ENCODE measurements around the gene ASCC1. TPM values are rescaled to one million over a fixed set of nuclear protein-coding genes. Genes with fewer than 3 reads are reported as not detected.

Gene ASCC1
- total RNA-seq, 1 donor from 2014 or later = 33.5 TPM

DNA sequence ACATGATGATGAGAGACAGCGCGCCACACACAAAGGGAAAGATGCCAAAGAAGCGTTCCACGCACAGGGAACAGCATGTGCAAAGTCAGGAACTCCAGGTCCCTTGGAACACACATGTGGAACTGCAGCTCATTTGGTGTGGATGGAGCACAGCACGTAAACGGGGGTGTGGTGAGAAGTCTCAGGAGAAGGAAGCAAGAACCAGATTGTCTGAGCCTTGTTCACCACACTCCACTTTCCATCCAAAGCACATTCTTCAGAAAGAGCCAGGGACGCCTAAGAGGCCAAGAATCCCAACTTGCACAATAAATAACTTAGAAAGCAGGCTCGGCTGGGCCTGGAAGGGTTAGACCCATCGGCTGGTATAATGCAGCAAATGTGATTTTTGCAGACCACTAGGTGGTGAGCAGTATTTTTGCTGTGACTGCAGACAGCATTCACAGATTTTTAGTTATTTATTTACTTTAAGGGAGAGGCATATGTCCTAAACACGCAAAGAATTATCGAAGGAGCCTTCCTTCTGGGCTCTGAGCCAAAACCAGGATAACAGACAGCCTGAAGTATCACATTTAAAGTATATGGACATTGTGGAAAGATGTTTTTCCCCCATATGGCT is 27.9 kb upstream of the ASCC1 start:
- intact Hi-C loops (cut with micrococcal nuclease) = loop anchor here (2.0 kb wide), 1 partner anchor 17 kb away; no protein-coding TSS in a partner anchor
- Mint-ChIP-seq H3K36me3 (ENCODE audit: low read depth) (peaks cover 10% of the 10 kb centered on the region), H3K9me3 (no peaks in the 10 kb centered on the region), H3K27ac (peak overlapping the region; percentile 70), H3K4me1 (ENCODE audit: low read depth) (peaks cover 73% of the 10 kb centered on the region), H3K4me3 (peak overlapping the region; percentile 56), H3K27me3 (ENCODE audit: insufficient read depth) (no peaks in the 10 kb centered on the region)
- DNase-seq (ENCODE audit: low spot score) = no peak

GRCh38 chr10:72242675-72243074 is 26.6 kb upstream of the ASCC1 start:
- H3K4me3 Mint-ChIP-seq = peak overlapping the region; percentile 38

GRCh38 chr10:72241691-72242252 is 25.7 kb upstream of the ASCC1 start:
- intact Hi-C loops (cut with micrococcal nuclease) = no loop called here
- Mint-ChIP-seq H3K4me3 (no peak overlapping the region), H3K36me3 (ENCODE audit: low read depth) (peaks cover 16% of the 10 kb centered on the region), H3K9me3 (no peaks in the 10 kb centered on the region), H3K27me3 (ENCODE audit: insufficient read depth) (no peaks in the 10 kb centered on the region), H3K4me1 (ENCODE audit: low read depth) (peaks cover 54% of the 10 kb centered on the region), H3K27ac (no peak overlapping the region)
- DNase-seq (ENCODE audit: low spot score) = no peak

More at GRCh38 chr10:72242675-72243074, 26.6 kb upstream of the ASCC1 start:
- peak overlapping the region; percentile 70 for H3K27ac Mint-ChIP-seq
- peaks cover 10% of the 10 kb centered on the region for H3K36me3 Mint-ChIP-seq (ENCODE audit: low read depth)
- H3K27me3 Mint-ChIP-seq (ENCODE audit: insufficient read depth) = no peaks in the 10 kb centered on the region
- intact Hi-C loops (cut with micrococcal nuclease) = no loop called here
- H3K9me3 Mint-ChIP-seq = no peaks in the 10 kb centered on the region
- H3K4me1 Mint-ChIP-seq (ENCODE audit: low read depth) = peaks cover 61% of the 10 kb centered on the region
- DNase-seq (ENCODE audit: low spot score) = no peak

DNA sequence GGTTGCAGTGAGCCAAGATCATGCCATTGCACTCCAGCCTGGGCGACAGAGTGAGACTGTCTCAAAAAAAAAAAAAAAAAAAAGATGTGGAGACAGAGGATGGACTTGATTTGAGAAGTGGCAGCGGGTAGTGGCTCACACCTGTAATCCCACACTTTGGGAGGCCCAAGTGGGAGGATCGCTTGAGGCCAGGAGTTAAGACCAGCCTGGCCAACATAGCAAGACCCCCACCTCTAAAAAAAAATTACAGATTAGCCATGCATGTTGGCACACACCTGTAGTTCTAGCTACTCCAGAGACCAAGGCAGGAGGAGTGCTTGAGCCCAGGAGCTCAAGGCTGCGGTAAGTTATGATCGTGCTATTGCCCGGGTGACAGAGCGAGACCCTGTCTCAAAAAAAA is 24.3 kb upstream of the ASCC1 start:
- no peak for DNase-seq (ENCODE audit: low spot score)
- Mint-ChIP-seq H3K27ac (no peak overlapping the region), H3K9me3 (no peaks in the 10 kb centered on the region), H3K36me3 (ENCODE audit: low read depth) (peaks cover 20% of the 10 kb centered on the region), H3K4me3 (no peak overlapping the region), H3K27me3 (ENCODE audit: insufficient read depth) (no peaks in the 10 kb centered on the region), H3K4me1 (ENCODE audit: low read depth) (peaks cover 48% of the 10 kb centered on the region)
- intact Hi-C loops (cut with micrococcal nuclease) = no loop called here

- Mint-ChIP-seq H3K4me3 (no peak overlapping the region), H3K27me3 (ENCODE audit: insufficient read depth) (no peaks in the 10 kb centered on the region), H3K27ac (peak overlapping the region; percentile 3), H3K4me1 (ENCODE audit: low read depth) (peaks cover 39% of the 10 kb centered on the region), H3K36me3 (ENCODE audit: low read depth) (peaks cover 23% of the 10 kb centered on the region), H3K9me3 (no peaks in the 10 kb centered on the region)
- DNase-seq (ENCODE audit: low spot score) = no peak
- intact Hi-C loops (cut with micrococcal nuclease) = no loop called here
Measured at GRCh38 chr10:72239409-72239808, 23.3 kb upstream of the ASCC1 start.

GRCh38 chr10:72238392-72239175 is 22.5 kb upstream of the ASCC1 start:
- Mint-ChIP-seq H3K36me3 (ENCODE audit: low read depth) (peaks cover 26% of the 10 kb centered on the region), H3K4me3 (no peak overlapping the region), H3K27ac (no peak overlapping the region), H3K4me1 (ENCODE audit: low read depth) (peaks cover 30% of the 10 kb centered on the region), H3K27me3 (ENCODE audit: insufficient read depth) (no peaks in the 10 kb centered on the region), H3K9me3 (no peaks in the 10 kb centered on the region)
- intact Hi-C loops (cut with micrococcal nuclease) = no loop called here
- DNase-seq (ENCODE audit: low spot score) = no peak

DNA sequence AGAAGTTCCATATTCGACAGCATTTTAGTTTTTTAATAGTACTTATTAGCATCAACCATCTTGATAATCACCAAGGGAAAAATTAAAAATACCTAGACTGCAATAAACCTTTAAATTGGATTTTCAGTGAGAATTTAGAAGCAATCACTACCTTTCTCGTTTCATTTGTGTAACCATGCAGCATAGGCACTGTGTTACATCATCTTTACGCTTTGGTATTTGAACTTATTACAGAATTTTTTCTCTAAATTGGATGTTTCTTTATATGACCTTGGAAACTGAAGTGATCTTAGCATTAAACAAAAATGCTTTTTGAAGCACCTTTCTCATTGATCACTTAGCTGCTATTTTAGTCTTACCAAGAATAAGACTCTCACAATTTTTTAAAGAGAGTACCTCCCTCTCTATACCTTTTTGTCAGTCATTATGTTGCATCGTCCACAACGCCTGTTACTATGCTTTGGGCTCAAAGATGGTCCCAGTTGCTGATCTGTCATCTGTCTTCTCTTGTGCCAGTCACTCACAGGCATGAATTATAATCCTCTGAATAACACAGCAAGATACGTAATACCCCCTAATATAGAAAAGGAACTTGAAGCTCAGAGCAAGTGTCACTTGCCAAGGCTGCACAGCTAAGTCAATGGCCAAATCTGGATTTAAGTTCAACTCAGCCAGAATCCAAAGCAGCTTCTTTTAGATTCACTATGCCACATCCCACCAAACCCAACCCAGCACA is 19.6 kb upstream of the ASCC1 start:
- Mint-ChIP-seq H3K36me3 (ENCODE audit: low read depth) (peaks cover 30% of the 10 kb centered on the region), H3K4me3 (no peak overlapping the region), H3K27me3 (ENCODE audit: insufficient read depth) (no peaks in the 10 kb centered on the region), H3K9me3 (no peaks in the 10 kb centered on the region), H3K27ac (no peak overlapping the region), H3K4me1 (ENCODE audit: low read depth) (peaks cover 16% of the 10 kb centered on the region)
- no peak for DNase-seq (ENCODE audit: low spot score)
- intact Hi-C loops (cut with micrococcal nuclease) = no loop called here

GRCh38 chr10:72234560-72235095 is 18.6 kb upstream of the ASCC1 start:
- Mint-ChIP-seq H3K36me3 (ENCODE audit: low read depth) (peaks cover 35% of the 10 kb centered on the region), H3K27me3 (ENCODE audit: insufficient read depth) (no peaks in the 10 kb centered on the region), H3K4me3 (no peak overlapping the region), H3K9me3 (no peaks in the 10 kb centered on the region), H3K4me1 (ENCODE audit: low read depth) (peaks cover 19% of the 10 kb centered on the region), H3K27ac (no peak overlapping the region)
- intact Hi-C loops (cut with micrococcal nuclease) = no loop called here
- DNase-seq (ENCODE audit: low spot score) = no peak

- Mint-ChIP-seq H3K27ac (no peak overlapping the region), H3K36me3 (ENCODE audit: low read depth) (peaks cover 40% of the 10 kb centered on the region), H3K4me3 (no peak overlapping the region), H3K9me3 (no peaks in the 10 kb centered on the region), H3K4me1 (ENCODE audit: low read depth) (peaks cover 25% of the 10 kb centered on the region), H3K27me3 (ENCODE audit: insufficient read depth) (no peaks in the 10 kb centered on the region)
- intact Hi-C loops (cut with micrococcal nuclease) = no loop called here
- no peak for DNase-seq (ENCODE audit: low spot score)
Measured at GRCh38 chr10:72233621-72234020, 17.5 kb upstream of the ASCC1 start.

- intact Hi-C loops (cut with micrococcal nuclease) = loop anchor here (10.0 kb wide), 2 partner anchors 275 to 335 kb away; no protein-coding TSS in a partner anchor
- no peak for DNase-seq (ENCODE audit: low spot score)
- no peak overlapping the region for H3K4me3 Mint-ChIP-seq
- no peaks in the 10 kb centered on the region for H3K27me3 Mint-ChIP-seq (ENCODE audit: insufficient read depth)
- no peaks in the 10 kb centered on the region for H3K9me3 Mint-ChIP-seq
- H3K4me1 Mint-ChIP-seq (ENCODE audit: low read depth) = peaks cover 34% of the 10 kb centered on the region
- H3K36me3 Mint-ChIP-seq (ENCODE audit: low read depth) = peaks cover 33% of the 10 kb centered on the region
- peak overlapping the region; percentile 58 for H3K27ac Mint-ChIP-seq
Measured at GRCh38 chr10:72229261-72230251, 13.5 kb upstream of the ASCC1 start.

- peaks cover 42% of the 10 kb centered on the region for H3K4me1 Mint-ChIP-seq (ENCODE audit: low read depth)
- peaks cover 37% of the 10 kb centered on the region for H3K36me3 Mint-ChIP-seq (ENCODE audit: low read depth)
- H3K4me3 Mint-ChIP-seq = no peak overlapping the region
- no peak for DNase-seq (ENCODE audit: low spot score)
- intact Hi-C loops (cut with micrococcal nuclease) = loop anchor here (10.0 kb wide), 2 partner anchors 274 to 334 kb away; no protein-coding TSS in a partner anchor
- H3K9me3 Mint-ChIP-seq = no peaks in the 10 kb centered on the region
- no peaks in the 10 kb centered on the region for H3K27me3 Mint-ChIP-seq (ENCODE audit: insufficient read depth)
- no peak overlapping the region for H3K27ac Mint-ChIP-seq
Measured at GRCh38 chr10:72228318-72228751, 12.3 kb upstream of the ASCC1 start.

Data from activated T-helper 1 cell treated with anti-CD3 and anti-CD28 coated beads, Interleukin-12 subunit alpha, Interleukin-12 subunit beta, Interleukin-2, Interleukin-4 antibody, amounts not matched to agents 30 ng/mL and 10 ng/mL and 1 ng/mL, durations not matched to agents 14 hours and 24 hours and 36 hours (primary cell).